Measurements from ENCODE around the gene ENTHD1.

ENTHD1 gene

GRCh38 chr22:39731881-39732555, 161.5 kb downstream of the ENTHD1 start:
- no peak for DNase-seq (ENCODE audit: low read depth)

GRCh38 chr22:39731481-39731880, 162.1 kb downstream of the ENTHD1 start:
- no peak for DNase-seq (ENCODE audit: low read depth)

- DNase-seq (ENCODE audit: low read depth) = no peak
Observed at GRCh38 chr22:39729141-39729934, 164.2 kb downstream of the ENTHD1 start.

DNA sequence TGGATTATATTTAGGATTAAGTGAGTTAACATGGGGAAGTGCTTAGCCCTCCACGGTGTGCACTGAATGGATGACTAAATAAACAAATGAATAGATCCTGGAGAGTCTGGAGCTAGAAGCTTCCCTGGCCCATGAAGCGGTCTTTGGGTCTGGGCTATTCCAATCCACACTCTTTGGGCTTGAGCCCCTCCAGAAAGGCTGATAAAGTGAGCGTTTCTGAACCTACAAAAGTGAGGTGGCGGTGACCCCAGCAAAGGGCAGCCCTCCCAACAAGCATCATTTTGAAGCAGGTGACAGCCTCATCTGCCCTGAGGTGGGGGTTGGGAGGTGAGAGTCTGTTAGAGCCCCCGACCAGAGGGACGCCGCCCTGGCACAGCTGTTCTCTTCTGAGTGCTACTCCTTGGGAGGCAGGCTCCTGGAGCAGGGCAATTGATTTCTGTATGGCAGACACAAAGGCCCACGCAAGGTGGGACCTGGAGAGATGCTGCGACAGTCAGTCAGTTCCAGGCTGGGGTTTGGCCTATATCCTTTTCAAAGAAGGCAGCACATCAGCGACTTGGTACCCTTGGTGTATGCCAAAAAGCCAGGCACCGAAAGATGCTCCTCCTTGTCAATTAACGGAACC, 165.2 kb downstream of the ENTHD1 start:
- no peak for DNase-seq (ENCODE audit: low read depth)

- DNase-seq (ENCODE audit: low read depth) = no peak
Observed at GRCh38 chr22:39727541-39727940, 166.0 kb downstream of the ENTHD1 start.

- no peak for DNase-seq (ENCODE audit: low read depth)
Observed at GRCh38 chr22:39725351-39726035, 168.1 kb downstream of the ENTHD1 start.

GRCh38 chr22:39724857-39725256, 168.7 kb downstream of the ENTHD1 start:
- DNase-seq (ENCODE audit: low read depth) = no peak

DNA sequence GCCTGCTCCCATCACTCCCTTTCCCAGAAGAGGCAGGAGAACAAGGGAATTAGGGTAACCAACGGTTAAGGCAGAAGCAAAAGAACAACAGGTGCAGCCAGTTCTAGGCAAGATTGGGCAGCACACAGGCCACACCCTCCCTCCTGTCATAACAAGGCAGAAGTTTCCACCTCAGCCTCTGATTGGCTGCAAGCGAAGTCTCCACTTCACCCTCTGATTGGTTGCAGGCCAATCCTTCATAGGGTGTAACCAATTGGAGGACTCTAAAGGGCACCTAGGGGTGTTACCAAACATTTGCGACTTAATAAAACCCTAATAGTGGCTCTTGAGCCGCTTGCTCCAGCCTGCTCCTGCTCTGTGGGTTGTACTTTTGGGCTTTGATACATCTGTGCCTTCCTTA, 169.2 kb downstream of the ENTHD1 start:
- DNase-seq (ENCODE audit: low read depth) = no peak

GRCh38 chr22:39723899-39724351, 169.6 kb downstream of the ENTHD1 start:
- no peak for DNase-seq (ENCODE audit: low read depth)

DNA sequence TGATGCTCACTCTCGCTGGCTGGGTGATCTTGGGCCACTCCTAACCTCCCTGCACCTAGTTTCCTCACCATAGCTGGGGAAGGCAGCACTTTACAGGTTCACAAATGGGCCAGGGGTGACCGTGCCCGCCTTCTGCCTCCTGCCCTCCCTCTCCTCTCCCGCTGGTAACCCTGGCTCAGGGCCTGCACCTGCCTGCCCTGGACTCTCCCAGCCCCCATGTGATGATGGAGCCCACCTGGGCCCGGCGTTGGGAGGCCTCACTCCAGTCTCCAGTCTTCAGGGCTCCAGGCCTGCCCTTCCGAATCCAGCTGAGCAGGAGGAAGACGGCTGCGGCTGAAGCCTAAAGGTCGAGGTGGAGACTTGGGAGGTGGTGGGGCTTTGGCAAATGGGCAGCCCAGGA, 170.1 kb downstream of the ENTHD1 start:
- DNase-seq (ENCODE audit: low read depth) = no peak

DNA sequence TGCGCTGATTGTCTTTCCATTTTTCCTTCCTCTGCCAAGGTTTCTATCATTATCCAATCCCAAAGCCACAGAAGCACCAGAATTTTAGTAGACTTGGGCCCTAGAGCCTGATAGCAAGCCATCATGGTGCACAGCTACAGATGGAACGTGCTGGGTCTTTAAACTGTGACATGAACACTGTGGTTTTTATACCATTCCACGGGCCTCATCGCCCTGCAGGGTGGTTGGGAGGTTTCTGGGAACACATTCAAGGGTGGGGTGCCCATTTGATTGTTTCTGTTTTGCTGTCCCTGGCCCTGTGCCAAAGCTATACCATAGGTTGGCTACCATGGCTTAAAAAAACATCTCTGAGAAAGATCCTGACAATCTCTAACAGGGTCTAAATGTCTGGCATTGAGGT, 171.1 kb downstream of the ENTHD1 start:
- no peak for DNase-seq (ENCODE audit: low read depth)

DNA sequence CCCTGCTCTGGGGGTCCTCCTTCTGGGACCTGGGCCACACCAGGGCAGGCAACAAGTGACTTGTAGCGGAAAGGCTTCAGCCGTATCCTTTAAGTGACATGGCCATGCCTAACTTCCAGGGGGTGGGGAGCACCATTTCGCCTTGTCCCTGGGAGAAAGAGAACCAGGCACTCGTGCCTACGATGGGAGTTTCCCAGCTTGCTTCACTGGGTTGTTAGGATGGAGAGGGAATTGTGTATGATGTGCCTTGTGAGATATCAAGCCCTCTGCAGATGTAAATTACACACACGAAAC, 171.6 kb downstream of the ENTHD1 start:
- DNase-seq (ENCODE audit: low read depth) = no peak

DNA sequence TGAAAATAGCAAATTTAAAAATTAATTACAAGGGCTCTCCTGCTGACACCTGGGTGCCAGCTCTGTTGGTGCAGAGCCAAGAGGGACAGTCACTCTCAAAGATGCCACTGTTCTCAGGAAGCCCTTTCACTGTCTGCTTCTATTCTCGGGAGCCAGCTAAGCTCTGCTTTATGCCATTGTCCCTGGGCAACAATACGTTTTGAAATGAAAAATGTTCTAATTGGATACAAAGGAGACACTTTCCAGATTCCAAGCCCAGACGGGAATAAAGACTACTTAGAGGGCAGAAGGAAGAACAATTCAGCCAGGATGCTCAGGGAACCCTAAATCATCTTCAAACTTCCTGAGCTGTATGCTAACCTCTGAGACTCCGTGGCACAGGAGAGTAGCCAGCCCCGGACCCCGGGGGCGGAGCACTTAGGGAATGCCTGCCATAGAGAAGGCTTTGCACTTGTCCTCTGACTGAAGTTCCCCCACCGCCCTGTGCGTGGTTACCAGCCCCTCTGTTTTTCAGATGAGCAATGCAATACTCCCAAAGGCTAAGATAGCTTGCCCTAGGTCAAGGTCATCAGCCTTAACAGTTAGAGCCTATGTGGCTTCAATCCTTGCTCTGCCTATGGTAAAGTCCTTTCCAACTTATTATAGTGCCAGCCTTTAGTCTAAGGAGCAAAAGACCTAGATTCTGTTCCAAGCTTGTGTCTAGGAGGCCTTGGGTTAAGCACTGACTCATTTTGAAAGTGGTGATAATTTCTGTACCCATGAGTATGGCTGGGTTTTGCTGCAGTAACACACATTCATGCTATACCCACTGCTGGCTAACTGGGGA, 172.1 kb downstream of the ENTHD1 start:
- no peak for DNase-seq (ENCODE audit: low read depth)

DNA sequence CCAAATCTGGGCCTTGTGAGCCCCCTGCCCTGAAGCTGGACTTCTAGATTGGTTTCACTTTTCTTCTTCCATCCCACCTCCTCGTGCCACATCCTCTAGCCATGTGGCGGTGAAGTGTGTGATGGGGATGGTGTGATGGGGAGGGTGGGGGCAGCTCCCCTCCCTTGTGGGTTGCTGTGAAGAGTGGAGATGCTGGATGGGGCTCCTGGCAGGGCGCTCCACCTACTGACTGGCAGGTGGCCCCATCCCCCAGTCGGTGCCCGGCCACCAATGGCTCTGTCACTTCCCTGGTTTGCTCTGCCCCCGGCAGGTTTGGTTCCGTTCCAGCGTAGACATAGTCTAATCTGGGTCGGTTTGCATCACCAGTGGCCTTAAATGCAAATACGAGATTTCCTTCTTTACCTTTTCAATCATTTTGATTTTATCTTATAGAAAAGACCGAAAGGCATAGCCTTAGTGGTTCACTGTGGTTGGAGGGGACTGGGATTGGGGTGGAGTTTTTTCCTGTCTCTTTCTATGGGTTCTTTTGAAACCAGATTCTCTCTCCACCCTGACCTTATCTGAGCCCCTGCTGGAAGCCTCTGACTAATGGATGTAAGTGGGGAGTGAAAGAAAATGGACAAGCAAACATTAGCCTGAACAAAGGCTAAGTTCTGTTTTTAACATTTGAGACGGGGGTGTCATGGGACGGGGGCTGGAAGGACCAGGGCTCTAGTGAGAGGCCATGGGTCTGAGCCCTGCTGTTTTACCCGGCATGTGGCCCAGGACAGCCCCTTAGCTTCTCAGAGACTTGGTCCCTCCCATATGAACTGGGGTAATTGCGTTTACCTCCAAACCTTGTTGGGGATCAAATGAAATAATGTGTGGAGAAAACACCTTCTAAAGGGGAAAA, 173.8 kb downstream of the ENTHD1 start:
- DNase-seq (ENCODE audit: low read depth) = no peak

DNA sequence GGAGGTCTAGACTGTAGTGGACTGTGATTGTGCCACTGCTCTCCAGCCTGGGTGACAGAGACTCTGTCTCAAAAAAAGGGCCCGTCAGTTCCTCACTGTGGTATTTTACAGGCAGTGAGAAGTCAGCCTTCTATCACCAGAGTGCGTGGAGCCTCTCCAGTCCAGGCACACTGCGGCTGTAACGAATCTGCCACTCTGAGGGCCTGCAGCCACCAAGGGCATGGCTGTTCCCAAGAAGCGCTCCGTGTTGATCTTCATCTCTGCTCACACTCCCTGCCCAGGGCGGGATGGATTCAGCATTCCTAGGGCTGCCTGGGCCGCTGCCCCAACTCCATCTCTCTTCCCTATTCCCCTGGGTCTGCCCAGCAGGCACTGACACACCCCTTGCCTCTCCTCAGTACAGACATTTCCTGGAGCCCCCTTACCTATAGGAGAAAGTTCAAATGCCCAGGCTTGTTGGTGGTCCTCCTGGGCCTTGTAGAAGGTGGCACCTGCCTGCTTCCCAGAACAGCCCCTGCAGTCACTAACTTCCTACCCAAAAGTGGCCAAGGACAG, 174.6 kb downstream of the ENTHD1 start:
- DNase-seq (ENCODE audit: low read depth) = no peak

DNA sequence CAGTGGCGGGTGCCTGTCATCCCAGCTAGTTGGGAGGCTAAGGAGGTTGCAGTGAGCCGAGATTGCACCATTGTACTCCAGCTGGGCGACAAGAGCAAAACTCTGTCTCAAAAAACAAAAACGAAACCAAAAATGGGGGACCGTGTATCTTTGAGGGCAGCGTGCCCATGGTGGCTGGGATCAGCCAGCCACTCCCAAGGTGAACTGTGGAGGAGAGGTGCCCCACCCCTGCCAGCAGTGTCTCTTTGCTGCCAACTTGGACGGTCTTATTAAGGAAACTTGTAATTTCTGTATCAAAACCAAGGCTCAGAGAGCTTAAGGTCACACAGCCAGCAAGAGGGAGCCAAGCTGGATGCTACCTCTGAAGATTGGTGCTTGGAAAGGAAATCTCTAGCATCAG, 175.4 kb downstream of the ENTHD1 start:
- no peak for DNase-seq (ENCODE audit: low read depth)

GRCh38 chr22:39717099-39717498, 176.5 kb downstream of the ENTHD1 start:
- DNase-seq (ENCODE audit: low read depth) = no peak

GRCh38 chr22:39716534-39716933, 177.0 kb downstream of the ENTHD1 start:
- DNase-seq (ENCODE audit: low read depth) = no peak

- no peak for DNase-seq (ENCODE audit: low read depth)
Observed at GRCh38 chr22:39715778-39716495, 177.6 kb downstream of the ENTHD1 start.

DNA sequence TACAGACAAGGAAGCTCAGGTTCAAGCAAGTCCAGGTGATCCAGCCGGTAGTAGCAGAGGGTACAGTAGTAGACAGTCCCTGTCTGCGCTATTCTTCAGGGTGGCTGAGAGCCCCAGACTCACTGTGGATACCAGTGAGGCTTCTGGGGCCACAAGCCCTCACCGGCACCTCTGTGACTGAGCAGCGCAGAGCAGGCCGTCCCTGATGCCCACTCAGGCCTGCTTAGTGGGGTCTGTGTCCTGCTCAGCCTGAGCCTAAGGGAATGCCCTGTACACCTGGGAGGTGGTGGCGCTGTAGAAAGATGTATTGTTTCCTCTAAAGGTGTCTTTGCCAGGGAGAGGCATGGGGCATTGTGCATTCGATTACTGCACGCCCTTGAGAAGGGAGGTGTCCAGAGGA, 179.2 kb downstream of the ENTHD1 start:
- DNase-seq (ENCODE audit: low read depth) = no peak
